HS-27A (cell line): Measurements from ENCODE around the gene OPA3.

Experiments used
- DNase-seq: peaks from one replicate; pipeline ENCODE4 v3.0.0-alpha.2; 2012; ENCODE audit warnings: low read depth, missing footprints

Gene OPA3

DNA sequence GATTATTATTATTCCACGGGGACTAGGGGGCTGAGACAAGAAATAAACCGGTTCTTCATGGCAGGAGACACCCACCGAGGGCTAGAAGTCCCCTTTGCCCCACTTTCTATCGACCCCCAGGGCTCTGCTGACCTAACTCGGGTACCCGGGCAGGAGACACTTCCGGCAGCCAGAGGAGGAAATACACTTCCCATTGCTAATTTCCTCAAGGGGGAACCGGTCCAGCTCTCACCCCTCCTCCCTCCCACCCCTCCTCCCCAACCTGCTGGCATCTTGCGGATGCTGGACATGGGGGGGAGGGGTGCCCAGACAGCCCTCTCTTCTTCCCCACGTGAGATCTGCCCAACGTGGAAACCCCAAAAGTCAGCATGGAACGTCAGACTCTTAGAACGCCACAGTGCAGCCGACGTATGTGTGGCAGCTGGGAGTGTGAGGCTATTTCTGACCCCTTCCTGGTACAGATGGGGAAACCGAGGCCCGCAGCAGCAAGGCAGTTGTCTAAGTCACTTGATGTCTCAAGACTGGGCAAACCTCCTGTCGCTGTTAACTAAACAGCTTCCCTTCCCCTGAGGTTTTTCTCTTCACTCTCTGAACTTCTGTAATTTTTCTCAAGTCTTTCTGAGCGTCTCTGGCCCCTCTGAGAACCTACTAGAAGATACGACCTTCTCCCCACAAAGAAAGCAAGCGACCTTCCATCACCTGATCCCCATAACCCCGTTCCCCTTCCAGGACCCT, 13.8 kb upstream of the OPA3 start:
- DNase-seq, result no peak

DNA sequence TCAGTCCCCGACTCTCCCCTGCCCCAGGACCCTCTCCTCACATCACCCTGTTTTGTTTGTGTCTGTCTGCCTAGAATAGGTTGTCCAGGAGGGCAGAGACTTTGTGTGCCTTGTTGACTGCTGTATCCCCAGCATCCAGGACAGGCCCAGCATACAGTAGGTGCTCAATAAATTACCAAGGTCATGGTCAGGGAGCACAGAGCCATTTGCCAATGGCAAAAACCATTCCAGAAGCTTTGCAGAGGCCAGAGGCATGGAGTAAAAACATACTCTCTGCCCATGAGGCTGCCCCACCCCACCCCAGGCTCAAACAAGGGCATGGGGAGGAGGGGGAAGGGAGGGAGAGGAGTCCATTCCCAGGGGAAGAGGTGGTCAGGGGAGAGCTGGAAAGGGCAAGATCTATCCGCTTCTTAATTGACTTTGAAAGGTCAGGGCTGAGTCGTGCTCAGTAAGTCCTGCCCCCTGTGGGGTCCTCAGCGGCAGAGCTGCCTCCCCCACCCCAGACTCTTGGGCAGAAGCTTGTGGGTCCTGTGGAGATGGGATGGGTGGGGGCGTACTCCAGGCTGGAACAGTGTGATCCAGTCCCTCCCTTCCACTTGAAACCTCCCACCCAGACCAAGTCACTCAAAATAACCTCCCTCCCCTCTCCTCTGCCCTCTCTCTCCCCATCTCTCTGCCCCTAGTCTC, 13.0 kb upstream of the OPA3 start:
- DNase-seq, result no peak

DNA sequence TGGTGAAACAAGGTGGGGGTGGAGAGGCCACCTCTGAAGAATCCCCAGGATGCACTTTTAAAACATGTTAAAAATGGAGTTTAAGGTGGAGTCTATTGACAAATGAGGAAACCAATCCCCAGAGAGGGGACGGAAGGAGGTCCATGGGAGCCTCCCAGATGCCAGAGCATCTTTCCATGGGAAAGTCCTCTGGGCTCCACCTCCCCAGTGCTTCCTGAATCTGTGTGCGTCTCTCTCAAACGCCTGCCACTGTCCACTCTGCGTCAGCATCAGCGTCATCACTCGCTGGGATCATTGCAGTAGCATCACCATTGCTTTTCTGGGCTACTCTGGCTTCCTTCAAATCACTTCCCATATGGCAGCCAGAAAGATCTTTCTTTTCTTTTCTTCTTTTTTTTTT, 11.2 kb upstream of the OPA3 start:
- no peak for DNase-seq

DNA sequence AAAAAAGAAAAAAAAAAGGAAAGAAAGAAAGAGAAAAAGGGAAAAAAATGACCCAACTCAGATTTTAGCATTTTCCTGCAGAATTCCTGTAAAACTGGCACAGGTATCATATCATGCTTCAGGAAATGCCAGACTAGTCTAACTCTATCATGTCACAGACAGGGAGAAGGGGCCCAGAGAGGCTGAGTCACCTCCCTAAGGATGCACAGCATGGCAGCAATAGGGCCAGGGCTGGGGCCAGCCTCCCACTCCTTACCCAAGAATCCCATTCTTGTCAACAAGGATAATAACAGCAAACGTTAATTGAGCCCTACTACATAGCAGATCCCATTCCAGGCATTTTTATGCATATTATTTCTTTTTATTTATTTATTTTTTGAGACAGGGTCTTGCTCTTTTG, 8.9 kb upstream of the OPA3 start:
- DNase-seq, result no peak

DNA sequence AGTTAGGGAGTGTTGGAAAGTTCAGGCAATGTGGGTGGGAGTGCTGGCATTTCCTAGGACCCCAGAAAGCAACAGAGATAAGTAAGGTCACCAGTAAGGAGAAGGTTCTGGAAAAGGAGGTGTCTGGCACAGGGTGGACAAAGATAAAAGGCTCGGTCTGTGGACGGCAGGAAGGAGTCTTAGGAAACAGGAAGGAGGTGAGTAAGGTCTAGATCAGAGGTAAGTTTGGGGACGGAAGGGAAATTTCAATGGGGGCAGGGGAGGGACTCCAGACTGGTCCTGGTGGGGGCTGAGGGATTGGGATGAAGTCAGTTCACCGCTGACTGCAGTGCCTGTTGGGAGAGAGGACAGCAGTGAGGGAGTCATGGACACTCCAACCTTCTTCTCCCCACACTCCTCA, 7.8 kb upstream of the OPA3 start:
- no peak for DNase-seq

DNA sequence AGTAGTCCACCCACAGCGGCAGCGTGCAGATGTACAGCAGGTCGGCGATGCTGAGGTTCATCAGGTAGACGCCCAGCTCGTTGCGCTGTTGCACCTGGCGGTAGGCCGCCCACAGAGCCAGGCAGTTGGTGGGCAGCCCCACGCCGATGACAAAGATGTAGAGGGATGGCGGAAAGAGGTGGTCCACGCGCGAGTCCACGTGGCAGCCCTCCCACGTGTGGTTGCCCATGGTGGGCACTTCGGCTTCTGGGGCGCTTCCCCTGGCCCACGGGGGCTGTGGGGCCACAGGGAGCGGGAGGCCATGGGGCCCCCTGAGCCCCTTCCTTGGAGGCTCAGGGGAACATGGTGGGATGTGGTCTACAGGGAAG, 7.0 kb upstream of the OPA3 start:
- no peak for DNase-seq

DNA sequence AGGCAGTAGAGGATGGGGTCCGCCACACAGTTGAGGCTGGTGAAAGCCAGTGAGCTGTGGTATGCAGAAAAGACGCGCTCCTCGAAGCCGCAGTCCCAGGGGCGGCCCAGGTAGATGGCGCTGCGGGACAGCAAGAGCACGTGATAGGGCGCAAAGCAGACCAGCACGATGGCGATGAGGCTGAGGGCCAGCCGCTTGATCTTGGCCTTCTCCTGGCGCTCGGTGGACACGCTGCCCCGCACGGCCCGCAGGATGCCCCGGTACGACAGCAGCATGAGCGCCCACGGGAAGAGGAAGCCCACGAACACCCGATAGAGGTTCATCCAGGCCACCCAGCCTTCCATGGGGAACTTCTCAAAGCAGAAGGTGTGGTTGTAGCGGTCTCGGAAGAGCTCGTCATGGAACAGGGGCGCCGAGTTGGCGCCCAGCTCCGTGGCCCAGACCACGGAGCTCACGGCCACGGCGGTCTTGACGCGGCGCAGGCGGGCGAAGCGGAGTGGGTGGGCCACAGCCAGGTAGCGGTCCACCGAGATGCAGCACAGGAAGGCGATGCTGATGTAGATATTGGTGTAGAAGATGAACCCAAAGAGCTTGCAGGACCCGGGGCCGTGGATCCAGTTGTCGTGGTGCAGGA, 6.5 kb upstream of the OPA3 start:
- no peak for DNase-seq

DNA sequence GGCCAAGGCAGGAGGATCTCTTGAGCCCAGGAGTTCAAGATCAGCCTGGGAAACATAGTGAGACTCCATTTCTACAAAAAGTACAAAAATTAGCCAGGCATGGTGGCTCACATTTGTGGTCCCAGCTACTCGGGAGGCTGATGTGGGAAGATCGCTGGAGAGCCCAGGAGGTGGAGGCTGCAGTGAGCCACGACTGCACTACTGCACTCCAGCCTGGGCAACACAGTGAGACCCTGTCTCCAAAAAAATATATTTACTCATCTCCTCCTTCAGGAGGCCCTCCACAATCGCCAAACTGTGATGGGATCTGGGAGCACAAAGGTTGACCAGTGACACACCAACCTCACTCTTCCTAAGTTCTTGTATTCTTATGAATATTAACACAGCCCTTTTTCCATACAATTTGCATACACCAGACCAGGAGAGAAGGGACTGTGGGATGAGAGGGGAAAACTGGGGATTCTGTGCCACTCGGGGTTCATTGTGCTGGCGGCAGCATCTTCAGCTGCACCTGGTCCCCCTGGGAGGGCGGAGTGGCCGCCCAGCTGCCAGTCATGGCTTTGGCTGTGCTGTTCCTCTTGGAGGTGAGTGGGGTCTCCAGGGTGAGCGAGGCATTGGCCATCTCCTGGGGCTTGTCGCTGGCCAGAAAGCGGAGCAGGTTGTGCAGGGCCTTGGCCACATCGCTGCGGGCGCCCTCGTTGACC, 5.8 kb upstream of the OPA3 start:
- no peak for DNase-seq

DNA sequence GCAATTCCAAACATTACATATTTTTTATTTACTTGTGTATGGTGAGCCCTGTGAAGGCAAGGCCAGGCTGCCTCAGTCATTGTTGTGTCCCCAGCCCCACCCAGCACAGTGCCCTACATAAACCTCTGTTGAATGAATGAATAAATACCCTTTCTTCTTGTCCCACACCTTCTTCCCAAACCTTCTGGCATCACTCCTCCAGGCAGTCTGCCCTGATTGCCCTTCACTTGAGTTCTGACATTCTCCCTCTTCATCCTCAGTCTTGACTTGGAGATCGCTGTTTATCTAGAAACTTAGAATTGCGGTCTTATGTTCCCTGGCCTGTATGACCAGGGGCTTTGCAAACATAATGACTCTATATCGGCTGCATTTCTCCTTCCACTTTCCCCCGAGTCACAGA, 5.2 kb upstream of the OPA3 start:
- DNase-seq, result no peak

DNA sequence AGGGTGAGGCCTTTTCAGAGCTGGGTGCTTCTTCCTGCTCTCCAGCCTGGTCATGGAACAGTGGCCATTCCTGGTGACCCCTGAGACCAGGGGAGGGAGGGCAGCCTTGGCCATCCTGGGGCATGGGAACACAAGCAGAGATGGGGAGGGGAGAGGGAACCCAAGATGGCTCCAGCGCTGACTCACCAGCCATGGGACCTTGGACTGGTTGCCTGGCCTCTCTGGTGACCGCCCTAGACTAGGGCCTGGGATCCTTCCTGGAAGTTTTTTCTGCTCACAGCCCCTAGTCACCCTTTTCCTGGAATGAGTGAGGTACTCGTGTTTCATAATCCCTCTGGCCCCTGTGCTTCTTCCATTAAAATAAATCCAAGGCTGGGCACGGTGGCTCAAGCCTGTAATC, 3.3 kb upstream of the OPA3 start:
- DNase-seq, result no peak

DNA sequence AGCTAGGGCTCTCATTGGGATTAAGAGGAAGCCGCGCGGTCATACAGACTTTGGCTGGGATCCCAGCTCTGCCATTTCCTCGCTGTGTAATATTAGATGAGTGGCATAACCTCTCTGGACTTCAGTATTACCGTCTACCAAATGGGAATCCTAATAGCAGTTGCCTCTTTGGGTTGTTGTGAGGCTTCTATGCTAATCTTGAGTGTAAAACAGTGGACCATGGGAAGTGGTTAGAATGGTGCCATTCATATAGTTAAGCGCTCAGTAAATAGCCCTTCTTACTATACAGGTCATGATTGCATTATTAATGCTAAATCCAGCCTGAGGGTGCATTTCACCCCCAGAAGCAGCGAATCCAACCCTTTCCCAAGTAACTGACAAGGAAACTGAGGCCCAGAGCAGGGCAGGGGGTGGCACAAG, 566 bp upstream of the OPA3 start:
- DNase-seq, result no peak

DNA sequence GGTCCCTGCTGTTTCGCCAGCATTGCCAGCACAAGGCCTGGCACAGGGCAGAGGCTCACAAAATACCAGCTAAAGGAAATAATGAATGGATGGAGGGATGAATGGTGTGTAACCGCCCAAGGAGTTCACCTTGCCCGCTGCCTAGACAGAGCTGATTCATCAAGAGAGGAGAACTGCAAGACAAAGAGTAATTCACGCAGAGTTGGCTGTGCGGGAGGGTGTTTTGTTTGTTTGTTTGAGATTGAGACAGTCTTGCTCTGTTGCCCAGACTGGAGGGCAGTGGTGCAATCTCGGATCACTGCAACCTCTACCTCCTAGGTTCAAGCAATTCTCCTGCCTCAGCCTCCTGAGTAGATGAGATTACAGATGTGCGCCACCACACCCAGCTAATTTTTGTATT, 3.0 kb downstream of the OPA3 start:
- no peak for DNase-seq

DNA sequence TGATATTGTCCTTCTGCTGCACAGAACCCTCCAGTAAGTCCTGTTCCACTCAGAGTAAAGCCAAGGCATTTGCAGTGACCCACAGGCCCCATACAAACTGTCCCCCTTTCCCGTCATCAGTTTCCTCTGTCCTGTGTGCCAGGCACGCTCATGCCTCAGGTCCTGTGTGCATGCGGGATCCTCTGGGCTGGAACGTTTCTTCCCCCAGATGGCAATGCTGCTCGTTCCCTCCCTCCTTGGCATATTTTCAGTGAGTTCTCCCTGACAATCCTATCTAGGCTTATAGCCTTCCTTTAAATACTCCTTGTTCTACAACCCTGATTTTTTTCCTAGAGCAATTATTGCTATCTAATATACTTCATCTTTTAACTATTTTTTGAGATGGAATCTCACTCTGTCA, 5.7 kb downstream of the OPA3 start:
- no peak for DNase-seq

DNA sequence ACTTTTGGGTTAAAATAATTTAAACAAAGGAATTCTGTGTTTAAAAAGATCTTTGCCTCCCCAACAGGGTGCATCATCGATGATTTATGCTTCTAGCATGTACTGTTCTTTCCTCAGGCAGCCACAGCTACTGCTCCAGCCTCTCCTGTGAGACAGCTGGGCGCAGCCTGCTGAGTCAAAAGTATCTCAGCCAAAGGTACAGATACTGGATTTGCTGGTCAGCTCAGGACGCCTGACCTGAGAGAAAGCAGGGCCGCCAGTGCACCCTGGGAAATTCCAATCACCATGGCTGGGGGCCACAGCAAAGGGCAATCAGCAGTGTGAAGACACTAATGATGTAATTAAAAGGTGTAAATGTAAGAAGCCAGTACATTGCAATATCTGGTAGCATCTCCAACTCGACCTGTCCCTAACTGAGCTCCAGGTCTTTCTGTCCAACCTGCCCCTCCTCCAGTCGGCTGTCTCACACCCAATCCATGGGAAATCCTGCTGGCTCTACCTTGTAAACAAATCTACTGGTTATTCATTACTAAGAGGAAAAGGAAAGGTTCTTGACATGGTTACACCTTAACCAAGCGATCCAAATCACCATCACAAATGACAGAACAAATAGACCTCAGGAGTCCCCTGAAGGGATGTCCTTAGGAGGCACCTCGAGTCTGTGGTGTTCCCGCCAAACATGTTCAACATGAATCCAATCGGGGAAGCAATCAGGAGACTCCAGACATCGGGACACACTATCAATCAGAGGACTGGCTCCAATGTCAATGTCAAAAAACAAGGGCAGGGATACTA, 7.3 kb downstream of the OPA3 start:
- peak; percentile 81 for DNase-seq

DNA sequence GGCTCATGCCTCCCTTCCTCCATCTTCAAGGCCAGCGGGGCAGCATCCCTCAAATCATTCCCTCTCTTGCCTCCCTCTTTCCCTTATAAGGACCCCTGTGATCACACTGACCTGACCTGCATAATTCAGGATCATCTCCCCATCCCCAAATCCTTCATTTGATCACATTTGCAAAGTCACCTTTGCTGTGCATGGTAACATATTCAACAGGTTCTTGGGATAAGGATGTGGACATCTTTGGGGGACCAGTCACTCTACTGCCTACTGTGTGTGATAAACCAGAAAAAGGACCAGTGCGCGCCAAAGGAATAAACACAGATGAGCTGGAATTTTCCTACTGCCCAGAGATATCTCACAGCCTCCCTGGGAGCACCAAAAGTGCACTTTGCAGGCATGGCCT, 7.9 kb downstream of the OPA3 start:
- no peak for DNase-seq

DNA sequence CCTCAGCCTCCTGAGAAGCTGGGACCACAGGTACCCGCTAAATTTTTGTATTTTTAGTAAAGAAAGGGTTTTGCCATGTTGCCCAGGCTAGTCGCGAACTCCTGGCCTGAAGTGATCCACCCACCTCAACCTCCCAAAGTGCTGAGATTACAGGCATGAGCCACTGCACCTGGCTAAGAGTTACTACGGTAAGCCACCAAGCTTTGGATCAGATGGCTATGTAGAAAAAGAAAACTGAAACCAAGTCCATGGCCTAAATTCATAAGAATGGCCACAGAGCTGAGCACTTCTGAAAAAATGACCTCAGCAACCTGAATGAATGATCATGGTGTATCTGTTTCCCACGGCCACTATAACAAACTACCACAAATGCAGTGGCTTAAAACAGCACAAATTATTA, 9.4 kb downstream of the OPA3 start:
- no peak for DNase-seq

DNA sequence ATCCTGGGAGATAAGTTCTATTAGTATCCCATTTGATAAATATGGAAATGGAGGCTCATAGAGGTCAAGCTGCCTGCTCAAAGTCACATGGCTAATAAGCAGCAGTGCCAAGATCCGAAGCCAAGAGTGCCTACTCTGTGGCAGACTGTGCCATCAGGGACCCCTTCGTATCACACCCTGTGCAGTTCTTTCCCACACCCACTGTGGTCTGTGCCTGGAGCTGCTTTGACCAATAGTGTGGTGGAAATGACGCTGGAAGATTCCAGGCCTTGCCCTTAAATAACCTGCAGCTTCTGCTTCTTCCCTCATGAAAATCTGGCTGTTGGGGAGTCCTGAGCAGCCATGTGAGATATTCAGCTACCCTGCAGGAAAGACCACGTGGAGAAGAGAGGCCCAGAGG, 10.1 kb downstream of the OPA3 start:
- DNase-seq, result no peak

DNA sequence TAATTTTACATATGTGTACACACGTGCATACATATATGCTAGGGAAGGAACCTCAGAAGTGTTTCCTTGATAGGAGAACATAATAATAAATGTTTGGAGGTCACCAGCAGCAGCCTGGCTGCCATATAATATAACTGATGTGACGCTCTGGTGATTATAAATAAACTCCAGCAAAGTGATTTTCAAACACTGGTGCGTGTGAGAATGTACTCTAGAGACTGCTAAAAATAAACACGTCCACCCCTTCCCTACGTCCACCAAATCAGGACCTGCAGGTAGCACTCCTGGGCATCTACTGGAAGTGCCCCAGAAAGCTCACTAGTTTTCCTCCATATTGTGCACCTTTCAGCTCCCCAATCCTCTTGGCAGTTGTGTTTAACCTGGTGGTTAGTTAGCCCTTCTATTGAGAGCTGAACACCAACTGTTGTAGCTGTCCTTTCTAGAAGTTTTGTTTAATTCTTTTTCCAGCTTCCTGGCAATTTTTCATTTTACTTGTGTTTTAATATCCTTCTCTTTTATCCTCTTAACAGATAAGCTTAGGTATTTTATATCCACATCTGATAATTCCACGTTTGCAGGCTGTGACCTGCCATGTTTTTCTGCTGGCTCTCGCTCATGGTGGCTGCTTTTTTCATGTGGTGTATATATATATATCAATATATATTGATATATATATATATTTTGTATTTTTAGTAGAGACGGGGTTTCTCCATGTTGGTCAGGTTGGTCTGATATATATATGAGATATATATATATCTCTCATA, 13.0 kb downstream of the OPA3 start:
- no peak for DNase-seq

DNA sequence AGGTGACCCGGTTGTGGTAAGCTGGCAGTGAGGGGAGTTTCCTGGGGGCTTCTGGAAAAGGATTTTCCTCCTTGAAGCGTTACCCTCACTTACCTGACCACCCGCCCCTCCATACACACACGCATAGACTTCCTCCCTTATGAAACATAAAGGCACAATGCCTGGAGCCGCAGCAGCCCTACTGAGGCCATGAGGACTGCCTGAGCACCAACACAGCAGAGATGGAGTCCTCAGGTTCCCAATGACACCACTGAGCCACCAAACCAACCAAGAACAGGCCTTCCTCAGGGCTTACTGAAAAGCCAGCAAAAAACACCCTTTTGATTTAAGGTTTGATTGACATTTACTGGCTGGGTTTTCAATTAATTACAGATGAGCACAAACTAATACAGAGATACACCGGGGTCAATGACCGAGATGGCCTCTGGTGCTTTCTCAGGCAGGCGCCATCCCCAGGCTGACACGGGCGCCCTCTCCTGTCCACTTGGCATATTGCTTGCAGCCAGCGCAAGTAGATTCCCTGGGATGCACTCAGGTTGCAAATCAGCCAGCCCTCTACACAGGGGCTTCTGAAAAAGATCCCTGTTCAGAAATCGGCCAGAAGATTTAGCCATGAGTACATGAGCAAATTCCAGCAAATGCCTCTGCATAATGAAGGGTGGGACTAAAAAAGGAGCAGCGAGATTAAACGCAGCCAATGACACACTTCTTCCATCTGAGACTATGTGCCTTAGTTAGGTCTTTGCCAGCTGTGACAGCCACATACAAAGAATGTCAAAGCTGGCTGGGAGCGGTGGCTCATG, 14.8 kb downstream of the OPA3 start:
- no peak for DNase-seq

DNA sequence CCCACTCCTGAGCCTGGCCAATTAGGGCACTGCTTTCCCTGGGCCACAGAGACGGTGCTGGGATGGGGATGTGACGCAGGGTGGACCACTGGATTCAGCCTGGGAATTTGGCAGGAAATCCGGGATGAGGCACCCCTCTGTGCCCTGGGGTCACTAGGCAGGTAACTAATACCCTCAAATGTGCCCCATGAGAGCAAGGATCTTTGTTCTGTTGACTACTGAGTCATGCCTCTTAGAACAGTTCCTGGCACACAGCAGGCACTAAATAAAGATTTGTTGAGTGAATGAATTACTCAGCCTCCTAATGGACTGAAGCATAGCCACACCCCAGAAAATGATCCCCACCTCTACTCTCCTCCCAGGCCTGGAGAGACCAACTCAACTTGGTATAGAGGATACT, 15.9 kb downstream of the OPA3 start:
- DNase-seq, result no peak

DNA sequence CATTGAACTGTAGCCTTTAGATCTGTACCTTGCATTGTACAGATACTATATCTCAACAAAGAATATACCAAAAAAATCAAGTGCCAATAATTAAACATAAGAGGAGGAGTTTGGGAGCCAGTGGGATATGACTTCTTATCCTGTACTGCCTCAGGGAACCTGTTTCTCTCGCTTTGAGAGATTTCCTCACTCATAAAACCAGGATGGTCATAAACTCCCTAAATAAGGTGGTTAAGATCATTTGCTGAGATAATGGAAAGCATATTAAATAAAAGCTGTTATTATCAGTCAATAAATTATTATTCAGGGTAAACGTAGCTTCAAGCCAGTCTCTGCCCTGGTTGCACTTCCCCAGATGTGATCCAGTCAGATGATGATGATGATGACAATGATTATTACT, 17.0 kb downstream of the OPA3 start:
- no peak for DNase-seq
